Astrocyte (in vitro differentiated cells and primary cell): ENCODE data around the gene CCDC32.

Experiments used
- EZH2 ChIP-seq: IDR thresholded peaks from 2 replicates; pipeline ENCODE4 v1.6.1; 2012; ENCODE audit warnings: mild to moderate bottlenecking, low read length, inconsistent platforms; ENCODE audit not compliant: insufficient read depth
- TF ChIP-seq, protein P1 (sequence below): IDR thresholded peaks from 2 replicates; pipeline ENCODE4 v1.5.1; 2011; ENCODE audit warnings: low read depth, mild to moderate bottlenecking, inconsistent platforms, low read length, moderate library complexity; ENCODE audit not compliant: insufficient read depth

DNA sequence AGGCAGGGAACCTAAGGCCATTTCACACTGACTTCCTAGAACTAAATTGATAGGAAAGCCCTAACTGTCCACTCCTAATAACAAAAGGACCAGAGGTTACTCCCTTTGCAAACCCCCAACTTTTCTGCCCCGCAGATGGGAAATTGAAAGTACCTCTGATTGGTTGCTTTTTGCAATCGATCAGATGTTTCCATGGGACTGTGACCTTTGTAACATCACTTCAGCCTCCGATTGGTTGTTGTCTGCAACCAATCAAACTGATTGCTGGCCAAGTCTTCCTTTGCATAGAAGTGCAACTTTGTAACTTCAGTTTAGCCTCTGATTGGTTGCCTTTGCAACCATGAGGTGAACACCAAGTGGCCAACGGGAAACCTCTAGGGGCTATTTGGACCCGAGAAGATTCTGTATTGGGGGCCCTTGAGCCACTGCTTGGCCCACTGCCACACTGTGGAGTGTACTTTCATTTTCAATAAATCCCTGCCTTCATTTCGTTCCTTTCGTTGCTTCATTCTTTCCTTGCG, 17.9 kb upstream of the CCDC32 start:
- TF ChIP-seq, protein P1, sequence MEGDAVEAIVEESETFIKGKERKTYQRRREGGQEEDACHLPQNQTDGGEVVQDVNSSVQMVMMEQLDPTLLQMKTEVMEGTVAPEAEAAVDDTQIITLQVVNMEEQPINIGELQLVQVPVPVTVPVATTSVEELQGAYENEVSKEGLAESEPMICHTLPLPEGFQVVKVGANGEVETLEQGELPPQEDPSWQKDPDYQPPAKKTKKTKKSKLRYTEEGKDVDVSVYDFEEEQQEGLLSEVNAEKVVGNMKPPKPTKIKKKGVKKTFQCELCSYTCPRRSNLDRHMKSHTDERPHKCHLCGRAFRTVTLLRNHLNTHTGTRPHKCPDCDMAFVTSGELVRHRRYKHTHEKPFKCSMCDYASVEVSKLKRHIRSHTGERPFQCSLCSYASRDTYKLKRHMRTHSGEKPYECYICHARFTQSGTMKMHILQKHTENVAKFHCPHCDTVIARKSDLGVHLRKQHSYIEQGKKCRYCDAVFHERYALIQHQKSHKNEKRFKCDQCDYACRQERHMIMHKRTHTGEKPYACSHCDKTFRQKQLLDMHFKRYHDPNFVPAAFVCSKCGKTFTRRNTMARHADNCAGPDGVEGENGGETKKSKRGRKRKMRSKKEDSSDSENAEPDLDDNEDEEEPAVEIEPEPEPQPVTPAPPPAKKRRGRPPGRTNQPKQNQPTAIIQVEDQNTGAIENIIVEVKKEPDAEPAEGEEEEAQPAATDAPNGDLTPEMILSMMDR = no peak
- TF ChIP-seq EZH2 = no peak
